Activated T-helper 2 cell treated with anti-CD3 and anti-CD28 coated beads, Interferon-gamma antibody, Interleukin-2, Interleukin-4, amounts not matched to agents 10 μg/mL and 5 μg/mL and 100 μg/mL, durations not matched to agents 14 hours and 24 hours and 36 hours (primary cell): Measurements from ENCODE around the gene TENT5C. TPM values are rescaled to one million over a fixed set of nuclear protein-coding genes. Genes with fewer than 3 reads are reported as not detected.

Source experiments
- DNase-seq: peaks from one replicate; pipeline ENCODE4 v3.0.0; 2021; ENCODE audit warnings: low spot score
- H3K27ac Mint-ChIP-seq: one replicate; pipeline ENCODE4 v1.8.0; 2021; ENCODE audit warnings: mixed read lengths
- H3K27me3 Mint-ChIP-seq: one replicate; pipeline ENCODE4 v1.8.0; 2021; ENCODE audit warnings: low read depth, mixed read lengths
- H3K36me3 Mint-ChIP-seq: one replicate; pipeline ENCODE4 v1.8.0; 2021; ENCODE audit warnings: low read depth, mixed read lengths
- H3K4me1 Mint-ChIP-seq: one replicate; pipeline ENCODE4 v1.8.0; 2021; ENCODE audit warnings: low read depth, mixed read lengths
- H3K4me3 Mint-ChIP-seq: one replicate; pipeline ENCODE4 v1.8.0; 2021; ENCODE audit warnings: low read depth, mild to moderate bottlenecking, moderate library complexity, mixed read lengths
- H3K9me3 Mint-ChIP-seq: one replicate; pipeline ENCODE4 v1.8.0; 2021; ENCODE audit warnings: mixed read lengths
- intact Hi-C: fragments of 100-400 bp; cut with micrococcal nuclease; formaldehyde crosslinking; loops from one replicate; pipeline ENCODE4 v1.15.1; 2023
- total RNA-seq: library from RNA; stranded (reverse); gene quantifications from 2 replicates; pipeline ENCODE4 v1.2.3, GENCODE V29; 2022

Gene TENT5C
- total RNA-seq, 1 donor from 2014 or later = 11.2 TPM

- intact Hi-C loops = no loop called here
- Mint-ChIP-seq H3K27ac (no peak overlapping the region), H3K4me3 (no peak overlapping the region), H3K9me3 (no peaks in the 10 kb centered on the region), H3K27me3 (peaks cover 14% of the 10 kb centered on the region), H3K4me1 (peaks cover 71% of the 10 kb centered on the region), H3K36me3 (no peaks in the 10 kb centered on the region)
- no peak for DNase-seq
Observed at GRCh38 chr1:117653195-117653594, 47.3 kb downstream of the TENT5C start.

- intact Hi-C loops = loop anchor here (1.0 kb wide), 1 partner anchor 19 kb away; no protein-coding TSS in a partner anchor
Observed at GRCh38 chr1:117653732-117654492, 48.1 kb downstream of the TENT5C start.

GRCh38 chr1:117654493-117655219 lies 48.8 kb downstream of the TENT5C start:
- peaks cover 80% of the 10 kb centered on the region for H3K4me1 Mint-ChIP-seq
- intact Hi-C loops = loop anchor here (1.0 kb wide), 1 partner anchor 19 kb away; no protein-coding TSS in a partner anchor
- no peaks in the 10 kb centered on the region for H3K36me3 Mint-ChIP-seq
- peaks cover 7% of the 10 kb centered on the region for H3K27me3 Mint-ChIP-seq
- DNase-seq = no peak
- H3K9me3 Mint-ChIP-seq = no peaks in the 10 kb centered on the region
- peak overlapping the region; percentile 28 for H3K4me3 Mint-ChIP-seq
- H3K27ac Mint-ChIP-seq = peak overlapping the region; percentile 84

More at GRCh38 chr1:117653732-117654492, 48.1 kb downstream of the TENT5C start:
- Mint-ChIP-seq H3K4me3 (peak overlapping the region; percentile 44), H3K4me1 (peaks cover 78% of the 10 kb centered on the region), H3K9me3 (no peaks in the 10 kb centered on the region), H3K36me3 (no peaks in the 10 kb centered on the region), H3K27ac (peak overlapping the region; percentile 63), H3K27me3 (peaks cover 10% of the 10 kb centered on the region)
- DNase-seq = no peak

- Mint-ChIP-seq H3K27ac (peak overlapping the region; percentile 84), H3K4me3 (peak overlapping the region; percentile 28), H3K9me3 (no peaks in the 10 kb centered on the region), H3K4me1 (peaks cover 84% of the 10 kb centered on the region), H3K27me3 (peaks cover 7% of the 10 kb centered on the region), H3K36me3 (no peaks in the 10 kb centered on the region)
- intact Hi-C loops = no loop called here
- no peak for DNase-seq
Observed at GRCh38 chr1:117655220-117655577, 49.4 kb downstream of the TENT5C start.

GRCh38 chr1:117656202-117656641 lies 50.4 kb downstream of the TENT5C start:
- Mint-ChIP-seq H3K4me1 (peaks cover 89% of the 10 kb centered on the region), H3K27me3 (peaks cover 2% of the 10 kb centered on the region), H3K9me3 (no peaks in the 10 kb centered on the region), H3K27ac (peak overlapping the region; percentile 84), H3K4me3 (peak overlapping the region; percentile 72), H3K36me3 (peaks cover 2% of the 10 kb centered on the region)
- intact Hi-C loops = loop anchor here (1.0 to 2.0 kb wide), 3 partner anchors 8 to 50 kb away; partner anchors contain the start of gene TENT5C
- peak; percentile 83 for DNase-seq

- intact Hi-C loops = loop anchor here (2.0 kb wide), 1 partner anchor 14 kb away; no protein-coding TSS in a partner anchor
- Mint-ChIP-seq H3K9me3 (peaks cover 3% of the 10 kb centered on the region), H3K27me3 (no peaks in the 10 kb centered on the region), H3K27ac (no peak overlapping the region), H3K4me1 (peaks cover 95% of the 10 kb centered on the region), H3K4me3 (no peak overlapping the region), H3K36me3 (peaks cover 10% of the 10 kb centered on the region)
- no peak for DNase-seq
Observed at GRCh38 chr1:117657031-117657430, 51.2 kb downstream of the TENT5C start.

GRCh38 chr1:117657949-117658660 lies 52.3 kb downstream of the TENT5C start:
- intact Hi-C loops = loop anchor here (2.0 kb wide), 1 partner anchor 15 kb away; no protein-coding TSS in a partner anchor
- Mint-ChIP-seq H3K27ac (peak overlapping the region; percentile 66), H3K9me3 (peaks cover 8% of the 10 kb centered on the region), H3K36me3 (peaks cover 14% of the 10 kb centered on the region), H3K4me3 (peak overlapping the region; percentile 28), H3K4me1 (peaks cover 92% of the 10 kb centered on the region), H3K27me3 (no peaks in the 10 kb centered on the region)
- DNase-seq = no peak

GRCh38 chr1:117658676-117659075 lies 52.8 kb downstream of the TENT5C start:
- Mint-ChIP-seq H3K9me3 (peaks cover 8% of the 10 kb centered on the region), H3K27ac (peak overlapping the region; percentile 66), H3K36me3 (peaks cover 14% of the 10 kb centered on the region), H3K4me1 (peaks cover 92% of the 10 kb centered on the region), H3K4me3 (peak overlapping the region; percentile 28), H3K27me3 (no peaks in the 10 kb centered on the region)
- intact Hi-C loops = no loop called here
- DNase-seq = peak; percentile 70

GRCh38 chr1:117659550-117660270 lies 53.9 kb downstream of the TENT5C start:
- no peaks in the 10 kb centered on the region for H3K27me3 Mint-ChIP-seq

GRCh38 chr1:117660271-117660965 lies 54.6 kb downstream of the TENT5C start:
- Mint-ChIP-seq H3K4me3 (peak overlapping the region; percentile 44), H3K27ac (peak overlapping the region; percentile 76), H3K36me3 (peaks cover 14% of the 10 kb centered on the region), H3K27me3 (no peaks in the 10 kb centered on the region), H3K4me1 (peaks cover 92% of the 10 kb centered on the region), H3K9me3 (peaks cover 8% of the 10 kb centered on the region)
- intact Hi-C loops = loop anchor here (5.0 to 10.0 kb wide), 4 partner anchors 293 to 1286 kb away; partner anchors contain the start of genes ATP1A1, MAN1A2 and TTF2
- DNase-seq = no peak

More at GRCh38 chr1:117659550-117660270, 53.9 kb downstream of the TENT5C start:
- peaks cover 92% of the 10 kb centered on the region for H3K4me1 Mint-ChIP-seq
- no peak overlapping the region for H3K4me3 Mint-ChIP-seq
- H3K36me3 Mint-ChIP-seq = peaks cover 14% of the 10 kb centered on the region
- DNase-seq = no peak
- H3K27ac Mint-ChIP-seq = no peak overlapping the region
- peaks cover 8% of the 10 kb centered on the region for H3K9me3 Mint-ChIP-seq
- intact Hi-C loops = loop anchor here (5.0 to 10.0 kb wide), 4 partner anchors 292 to 1285 kb away; partner anchors contain the start of genes ATP1A1, MAN1A2 and TTF2

GRCh38 chr1:117661027-117661426 lies 55.2 kb downstream of the TENT5C start:
- peak; percentile 54 for DNase-seq
- peaks cover 8% of the 10 kb centered on the region for H3K9me3 Mint-ChIP-seq
- H3K4me3 Mint-ChIP-seq = peak overlapping the region; percentile 44
- H3K36me3 Mint-ChIP-seq = peaks cover 14% of the 10 kb centered on the region
- peak overlapping the region; percentile 76 for H3K27ac Mint-ChIP-seq
- no peaks in the 10 kb centered on the region for H3K27me3 Mint-ChIP-seq
- peaks cover 92% of the 10 kb centered on the region for H3K4me1 Mint-ChIP-seq
- intact Hi-C loops = loop anchor here (5.0 to 10.0 kb wide), 4 partner anchors 294 to 1286 kb away; partner anchors contain the start of genes ATP1A1, MAN1A2 and TTF2
